OCI-LY1 (cell line): ENCODE data around the gene GRIK3.

Source experiments
- H2AFZ ChIP-seq: fragments of 200-600 bp; sonication (generic), shearing (Covaris generic); 2 replicates; pipeline ENCODE4 v1.6.0; 2014; ENCODE audit warnings: antibody characterized with exemption, mild to moderate bottlenecking, low read length
- H3F3A ChIP-seq: fragments of 200-600 bp; sonication (generic), shearing (Covaris generic); 2 replicates; pipeline ENCODE4 v1.6.0; 2014; ENCODE audit warnings: mild to moderate bottlenecking, antibody characterized with exemption, low read length, moderate library complexity; ENCODE audit not compliant: insufficient read depth
- H3K27ac ChIP-seq: fragments of 200-600 bp; sonication (generic); 2 replicates; pipeline ENCODE4 v1.5.1; 2014; ENCODE audit warnings: low read length, mixed run types, mild to moderate bottlenecking, low read depth; ENCODE audit not compliant: poor library complexity, severe bottlenecking
- H3K27me3 ChIP-seq: fragments of 200-600 bp; sonication (generic); 2 replicates; pipeline ENCODE4 v1.6.0; 2014; ENCODE audit warnings: antibody characterized with exemption, mild to moderate bottlenecking, low read length, moderate library complexity; ENCODE audit not compliant: insufficient read depth
- H3K36me3 ChIP-seq: fragments of 200-600 bp; sonication (generic); 2 replicates; pipeline ENCODE4 v1.6.1; 2014; ENCODE audit warnings: mild to moderate bottlenecking, antibody characterized with exemption, low read length, moderate library complexity, mixed read lengths; ENCODE audit not compliant: insufficient read depth
- H3K4me1 ChIP-seq: fragments of 200-600 bp; sonication (generic); 2 replicates; pipeline ENCODE4 v1.5.1; 2014; ENCODE audit warnings: mild to moderate bottlenecking, low read length, moderate library complexity; ENCODE audit not compliant: insufficient read depth, severe bottlenecking
- H3K4me2 ChIP-seq: fragments of 200-600 bp; sonication (generic), shearing (Covaris generic); 2 replicates; pipeline ENCODE4 v1.6.1; 2014; ENCODE audit warnings: low read length
- H3K4me3 ChIP-seq: fragments of 200-600 bp; sonication (generic); 2 replicates; pipeline ENCODE4 v1.5.1; 2014; ENCODE audit warnings: low read length, low read depth, mild to moderate bottlenecking, mixed read lengths; ENCODE audit not compliant: poor library complexity, severe bottlenecking
- H3K79me2 ChIP-seq: fragments of 200-600 bp; shearing (Covaris generic); 2 replicates; pipeline ENCODE4 v1.6.1; 2016; ENCODE audit warnings: mixed run types, low read length, mixed read lengths; ENCODE audit not compliant: insufficient read depth
- H3K9ac ChIP-seq: fragments of 200-600 bp; sonication (generic), shearing (Covaris generic); 2 replicates; pipeline ENCODE4 v1.6.1; 2014; ENCODE audit warnings: mild to moderate bottlenecking, low read length, mixed read lengths
- H3K9me2 ChIP-seq: fragments of 200-600 bp; sonication (generic), shearing (Covaris generic); 2 replicates; pipeline ENCODE4 v1.6.1; 2014; ENCODE audit warnings: low read depth, mild to moderate bottlenecking, low read length, mixed read lengths
- H3K9me3 ChIP-seq: fragments of 200-600 bp; shearing (Covaris generic); 2 replicates; pipeline ENCODE4 v1.6.1; 2014; ENCODE audit warnings: low read length, mixed read lengths
- H4K20me1 ChIP-seq: fragments of 200-600 bp; sonication (generic), shearing (Covaris generic); 2 replicates; pipeline ENCODE4 v1.6.0; 2016; ENCODE audit warnings: mild to moderate bottlenecking, low read length; ENCODE audit not compliant: insufficient read depth
- CTCF ChIP-seq: fragments of 200-600 bp; sonication (generic), shearing (Covaris generic); IDR thresholded peaks from 2 replicates; pipeline ENCODE4 v1.5.1; 2017; ENCODE audit warnings: mild to moderate bottlenecking, antibody characterized with exemption, low read length, moderate library complexity, mixed read lengths
- EZH2 ChIP-seq: fragments of 200-600 bp; sonication (generic), shearing (Covaris generic); IDR thresholded peaks from 2 replicates; pipeline ENCODE4 v1.8.0; 2017; ENCODE audit warnings: borderline replicate concordance, mixed run types, mild to moderate bottlenecking, antibody characterized with exemption, low read length, moderate library complexity, mixed read lengths

Gene GRIK3

DNA sequence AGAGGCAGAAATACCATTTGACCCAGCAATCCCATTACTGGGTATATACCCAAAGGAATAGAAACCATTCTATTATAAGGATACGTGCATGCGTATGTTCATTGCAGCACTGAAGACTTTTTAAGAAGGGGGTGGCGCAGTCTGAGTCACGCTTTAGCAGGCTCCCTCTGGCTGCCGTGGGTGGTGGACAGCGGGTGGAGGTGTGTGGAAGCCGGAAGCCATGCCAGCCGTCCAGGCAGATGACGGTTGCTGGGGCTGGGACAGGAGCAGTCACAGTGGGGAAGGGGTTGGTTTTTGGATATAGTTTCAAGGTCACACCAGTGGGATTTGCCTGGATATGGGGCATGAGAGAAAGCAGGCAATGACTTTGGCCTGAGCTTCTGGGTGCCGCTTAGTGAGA, 270.5 kb downstream of the GRIK3 start:
- no peaks in the 10 kb centered on the region for H4K20me1 ChIP-seq
- no peak overlapping the region for H2AFZ ChIP-seq

DNA sequence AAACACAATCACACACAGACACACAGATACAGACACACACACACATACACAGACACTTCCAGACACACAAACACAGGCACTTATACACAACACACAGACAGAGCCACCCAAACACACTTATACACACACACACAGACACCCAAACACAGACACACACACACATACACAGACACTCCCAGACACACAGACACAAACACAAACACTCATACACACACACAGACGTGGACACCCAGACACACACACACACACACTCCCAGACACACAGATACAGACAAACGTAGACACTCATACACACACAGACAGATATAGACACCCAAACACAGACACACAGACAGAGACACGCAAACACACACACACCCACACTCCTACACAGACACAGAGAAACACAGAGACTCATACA, 272.1 kb downstream of the GRIK3 start:
- no peak overlapping the region for H2AFZ ChIP-seq
- no peak overlapping the region for H3K4me3 ChIP-seq
- H3F3A ChIP-seq, result no peaks in the 10 kb centered on the region
- H3K4me2 ChIP-seq, result no peak overlapping the region
- H3K27me3 ChIP-seq, result peaks cover 3% of the 10 kb centered on the region; the same call in 1 of the 2 replicates
- TF ChIP-seq CTCF, result no peak
- no peak for TF ChIP-seq EZH2
- H3K27ac ChIP-seq, result no peak overlapping the region
- no peaks in the 10 kb centered on the region for H3K79me2 ChIP-seq
- no peaks in the 10 kb centered on the region for H3K9me3 ChIP-seq
- H4K20me1 ChIP-seq, result no peaks in the 10 kb centered on the region
- H3K36me3 ChIP-seq, result no peaks in the 10 kb centered on the region
- no peaks in the 10 kb centered on the region for H3K4me1 ChIP-seq
- H3K9me2 ChIP-seq, result no peaks in the 10 kb centered on the region
- no peak overlapping the region for H3K9ac ChIP-seq

More for the DNA sequence above, 270.5 kb downstream of the GRIK3 start:
- H3K27ac ChIP-seq, result no peak overlapping the region
- H3K9me3 ChIP-seq, result no peaks in the 10 kb centered on the region
- no peaks in the 10 kb centered on the region for H3K4me1 ChIP-seq
- H3K4me3 ChIP-seq, result no peak overlapping the region
- H3K9ac ChIP-seq, result no peak overlapping the region
- H3K9me2 ChIP-seq, result no peaks in the 10 kb centered on the region
- H3K27me3 ChIP-seq, result peaks cover 3% of the 10 kb centered on the region; the same call in 1 of the 2 replicates
- no peaks in the 10 kb centered on the region for H3K36me3 ChIP-seq
- no peak overlapping the region for H3K4me2 ChIP-seq
- no peak for TF ChIP-seq CTCF
- no peak for TF ChIP-seq EZH2
- no peaks in the 10 kb centered on the region for H3K79me2 ChIP-seq
- no peaks in the 10 kb centered on the region for H3F3A ChIP-seq

- Histone ChIP-seq H3K9me3 (no peaks in the 10 kb centered on the region), H3K4me3 (no peak overlapping the region), H3K4me1 (no peaks in the 10 kb centered on the region), H2AFZ (no peak overlapping the region), H3K4me2 (no peak overlapping the region), H3K9me2 (no peaks in the 10 kb centered on the region), H3K79me2 (no peaks in the 10 kb centered on the region), H3K27ac (no peak overlapping the region), H3K9ac (no peak overlapping the region), H4K20me1 (no peaks in the 10 kb centered on the region), H3F3A (no peaks in the 10 kb centered on the region), H3K27me3 (peaks cover 3% of the 10 kb centered on the region; the same call in 1 of the 2 replicates), H3K36me3 (no peaks in the 10 kb centered on the region)
- TF ChIP-seq EZH2, result no peak
- no peak for TF ChIP-seq CTCF
These were observed 273.2 kb downstream of the GRIK3 start for GRCh38 chr1:36761113-36761512.
